T-helper 1 cell treated with Interleukin-12 subunit alpha and Interleukin-12 subunit beta and Interleukin-4 antibody, amounts not matched to agents 30 μg/mL and 1 μg/mL, for 36 hours (primary cell): ENCODE measurements around the gene AGK.

Experiments
- H3K27ac Mint-ChIP-seq: one replicate; pipeline ENCODE4 v1.8.0; 2021; ENCODE audit warnings: mild to moderate bottlenecking, mixed read lengths
- H3K27me3 Mint-ChIP-seq: one replicate; pipeline ENCODE4 v1.8.0; 2021; ENCODE audit warnings: low read depth, mixed read lengths
- H3K36me3 Mint-ChIP-seq: one replicate; pipeline ENCODE4 v1.8.0; 2021; ENCODE audit warnings: low read depth, mixed read lengths
- H3K4me1 Mint-ChIP-seq: one replicate; pipeline ENCODE4 v1.8.0; 2021; ENCODE audit warnings: low read depth, mixed read lengths
- H3K4me3 Mint-ChIP-seq: one replicate; pipeline ENCODE4 v1.8.0; 2021; ENCODE audit warnings: mild to moderate bottlenecking, moderate library complexity, mixed read lengths
- H3K9me3 Mint-ChIP-seq: one replicate; pipeline ENCODE4 v1.8.0; 2021; ENCODE audit warnings: mixed read lengths

The AGK gene

GRCh38 chr7:141587304-141587703 is 36.1 kb downstream of the AGK start:
- Mint-ChIP-seq H3K36me3 (peaks cover 32% of the 10 kb centered on the region), H3K27me3 (no peaks in the 10 kb centered on the region), H3K9me3 (peaks cover 20% of the 10 kb centered on the region), H3K4me3 (peak overlapping the region; percentile 48), H3K4me1 (peaks cover 43% of the 10 kb centered on the region), H3K27ac (peak overlapping the region; percentile 72)

DNA sequence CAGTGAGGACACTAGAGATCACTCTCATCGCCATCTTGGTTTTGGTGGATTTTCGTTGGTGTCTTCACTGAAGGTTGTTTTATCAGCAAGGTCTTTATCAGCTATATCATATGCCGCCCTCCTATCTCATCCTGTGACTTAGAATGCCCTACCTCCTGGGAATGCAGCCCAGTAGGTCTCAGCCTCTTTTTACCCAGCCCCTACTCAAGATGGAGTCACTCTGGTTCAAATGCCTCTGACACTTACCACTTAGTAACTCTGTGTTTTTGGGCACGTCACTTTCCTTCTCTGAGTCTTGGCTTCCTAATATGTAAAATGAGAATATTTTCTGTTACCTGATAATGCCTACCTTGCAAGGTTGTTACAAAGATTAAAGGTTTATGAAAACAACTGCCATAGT is 37.7 kb downstream of the AGK start:
- peaks cover 40% of the 10 kb centered on the region for H3K36me3 Mint-ChIP-seq
- H3K4me3 Mint-ChIP-seq: no peak overlapping the region
- H3K27ac Mint-ChIP-seq: no peak overlapping the region
- peaks cover 43% of the 10 kb centered on the region for H3K4me1 Mint-ChIP-seq
- peaks cover 7% of the 10 kb centered on the region for H3K9me3 Mint-ChIP-seq
- no peaks in the 10 kb centered on the region for H3K27me3 Mint-ChIP-seq

DNA sequence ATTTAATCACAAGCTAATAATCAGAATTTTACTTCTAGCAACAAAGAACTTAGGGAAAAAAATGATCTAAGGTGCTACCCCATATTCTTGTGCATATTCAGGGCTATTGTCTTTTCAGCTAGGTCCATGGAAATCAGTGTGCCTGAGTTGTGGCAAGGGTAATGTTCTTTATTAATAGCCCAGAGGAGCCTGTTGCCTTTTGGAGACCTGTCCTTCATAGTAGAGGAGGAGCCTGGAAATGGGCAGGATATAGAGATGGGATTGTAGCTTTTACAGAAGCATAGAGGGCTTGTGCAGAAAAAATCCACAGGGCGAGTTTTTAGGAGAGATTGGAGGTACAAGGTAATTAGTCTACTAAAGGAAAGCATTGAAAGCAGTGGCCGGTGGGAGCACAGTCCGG is 38.9 kb downstream of the AGK start:
- no peak overlapping the region for H3K27ac Mint-ChIP-seq
- H3K4me1 Mint-ChIP-seq: peaks cover 39% of the 10 kb centered on the region
- H3K36me3 Mint-ChIP-seq: peaks cover 42% of the 10 kb centered on the region

DNA sequence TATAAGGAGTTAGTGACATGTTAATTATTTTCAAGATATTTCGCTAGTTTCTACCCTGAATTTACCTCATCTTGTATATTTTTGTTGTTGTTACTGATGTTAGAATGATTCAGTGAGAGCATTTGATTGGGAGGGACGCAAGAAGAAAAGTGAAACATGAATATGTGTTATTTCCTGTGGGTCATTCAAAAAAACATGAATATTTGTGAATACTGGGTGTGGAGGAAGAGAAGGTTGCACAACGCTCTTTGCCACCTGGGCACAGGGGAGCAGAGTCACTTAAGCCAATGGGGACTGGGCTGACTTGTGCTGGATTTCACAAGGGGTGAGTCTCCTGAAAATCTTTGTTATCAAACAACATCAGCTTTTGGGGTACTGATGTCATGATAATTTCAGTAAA is 39.5 kb downstream of the AGK start:
- peaks cover 44% of the 10 kb centered on the region for H3K36me3 Mint-ChIP-seq
- H3K27me3 Mint-ChIP-seq: no peaks in the 10 kb centered on the region
- H3K9me3 Mint-ChIP-seq: peaks cover 7% of the 10 kb centered on the region
- peak overlapping the region; percentile 22 for H3K27ac Mint-ChIP-seq
- H3K4me3 Mint-ChIP-seq: no peak overlapping the region
- H3K4me1 Mint-ChIP-seq: peaks cover 35% of the 10 kb centered on the region

More for the DNA sequence above, 38.9 kb downstream of the AGK start:
- Mint-ChIP-seq H3K4me3 (no peak overlapping the region), H3K9me3 (peaks cover 7% of the 10 kb centered on the region), H3K27me3 (no peaks in the 10 kb centered on the region)

DNA sequence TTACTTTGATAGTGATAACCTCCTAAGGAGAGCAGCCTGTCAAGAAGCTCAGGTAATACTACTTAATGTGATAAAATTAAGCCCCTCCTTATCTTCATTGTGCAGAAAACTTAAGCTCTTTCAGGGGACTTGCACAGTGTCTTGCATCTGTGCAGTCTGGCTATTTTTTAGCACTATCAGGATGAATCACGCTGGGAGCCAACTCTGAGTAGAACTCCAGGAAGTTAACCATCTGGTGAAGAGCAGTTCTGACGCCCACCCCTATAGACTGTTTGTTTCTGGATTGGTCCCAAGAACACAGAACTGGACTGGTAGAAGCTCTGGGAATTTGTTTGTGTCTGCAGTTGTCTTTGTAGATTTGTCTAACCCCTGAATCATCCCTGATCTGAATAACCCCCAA is 41.9 kb downstream of the AGK start:
- no peak overlapping the region for H3K4me3 Mint-ChIP-seq
- peaks cover 15% of the 10 kb centered on the region for H3K4me1 Mint-ChIP-seq
- H3K27ac Mint-ChIP-seq: no peak overlapping the region
- peaks cover 5% of the 10 kb centered on the region for H3K9me3 Mint-ChIP-seq
- no peaks in the 10 kb centered on the region for H3K27me3 Mint-ChIP-seq
- peaks cover 46% of the 10 kb centered on the region for H3K36me3 Mint-ChIP-seq

GRCh38 chr7:141597966-141598365 is 46.8 kb downstream of the AGK start:
- H3K36me3 Mint-ChIP-seq: peaks cover 56% of the 10 kb centered on the region
- no peak overlapping the region for H3K4me3 Mint-ChIP-seq
- peaks cover 1% of the 10 kb centered on the region for H3K4me1 Mint-ChIP-seq

GRCh38 chr7:141598408-141598807 is 47.2 kb downstream of the AGK start:
- no peaks in the 10 kb centered on the region for H3K4me1 Mint-ChIP-seq
- peaks cover 53% of the 10 kb centered on the region for H3K36me3 Mint-ChIP-seq
- no peak overlapping the region for H3K4me3 Mint-ChIP-seq
- no peaks in the 10 kb centered on the region for H3K9me3 Mint-ChIP-seq
- H3K27ac Mint-ChIP-seq: no peak overlapping the region
- no peaks in the 10 kb centered on the region for H3K27me3 Mint-ChIP-seq

More at GRCh38 chr7:141597966-141598365, 46.8 kb downstream of the AGK start:
- Mint-ChIP-seq H3K27me3 (no peaks in the 10 kb centered on the region), H3K9me3 (no peaks in the 10 kb centered on the region), H3K27ac (no peak overlapping the region)

DNA sequence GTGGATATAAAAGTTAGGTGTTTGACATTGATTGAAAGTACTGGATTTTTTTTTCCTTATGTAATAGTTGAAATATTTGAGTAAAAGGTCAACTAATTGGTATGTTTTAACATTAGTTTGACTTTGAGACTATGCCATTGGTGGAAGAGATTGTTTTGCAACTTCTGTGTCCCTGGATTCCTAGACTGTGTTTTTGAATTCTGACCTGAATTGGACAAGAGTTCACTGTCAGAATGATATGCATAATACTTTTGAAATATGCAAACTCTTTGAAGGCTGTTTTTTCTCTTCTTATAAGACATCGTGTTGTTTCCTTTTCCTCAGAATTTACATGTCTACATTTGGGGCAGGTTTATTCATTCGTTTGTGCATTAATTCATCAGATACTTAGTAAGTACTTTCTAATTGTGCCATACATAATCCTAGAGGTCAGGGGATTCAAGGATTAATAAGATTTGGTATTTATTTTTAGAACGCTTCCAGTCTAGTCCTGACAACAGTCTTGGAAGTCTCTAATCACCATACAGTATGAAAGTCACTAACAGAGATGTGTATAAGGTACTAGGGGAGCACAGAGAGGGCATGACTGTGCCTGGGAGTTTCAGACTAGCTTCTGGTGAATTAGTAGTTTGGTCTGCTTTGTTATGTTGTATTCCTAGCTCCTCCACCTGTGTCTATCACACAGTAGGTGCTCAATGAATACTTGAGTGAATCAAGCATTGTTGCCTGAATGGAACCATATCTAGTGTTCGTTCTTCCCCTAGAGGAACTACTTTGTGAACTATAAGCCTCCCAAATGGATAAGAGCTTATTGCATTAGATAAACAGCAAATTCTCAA is 49.2 kb downstream of the AGK start:
- H3K27ac Mint-ChIP-seq: no peak overlapping the region
- no peaks in the 10 kb centered on the region for H3K9me3 Mint-ChIP-seq
- no peaks in the 10 kb centered on the region for H3K4me1 Mint-ChIP-seq
- no peaks in the 10 kb centered on the region for H3K27me3 Mint-ChIP-seq
- no peak overlapping the region for H3K4me3 Mint-ChIP-seq
- peaks cover 56% of the 10 kb centered on the region for H3K36me3 Mint-ChIP-seq

- Mint-ChIP-seq H3K9me3 (no peaks in the 10 kb centered on the region), H3K27ac (no peak overlapping the region)
These were observed 58.4 kb downstream of the AGK start for GRCh38 chr7:141609576-141609975.

DNA sequence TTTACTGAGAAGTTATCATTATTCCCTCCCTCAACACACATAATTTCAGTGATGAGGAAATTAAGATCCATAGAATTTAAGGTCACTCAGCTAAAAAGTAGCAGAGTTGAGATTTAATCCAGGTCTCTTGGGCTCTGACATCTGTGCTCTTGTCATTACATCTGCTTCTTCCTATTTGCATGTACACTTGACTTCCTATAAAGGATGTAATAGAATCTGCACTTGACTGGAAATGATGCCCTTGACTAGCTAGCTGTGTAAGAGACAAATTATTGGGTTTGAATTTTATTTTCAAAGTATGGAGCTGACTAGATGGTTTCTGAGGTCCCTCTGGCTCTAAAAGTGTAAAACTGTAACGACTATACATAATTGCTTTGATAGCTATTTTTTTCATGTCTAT is 59.5 kb downstream of the AGK start:
- peaks cover 2% of the 10 kb centered on the region for H3K4me1 Mint-ChIP-seq
- H3K36me3 Mint-ChIP-seq: peaks cover 50% of the 10 kb centered on the region
- H3K9me3 Mint-ChIP-seq: no peaks in the 10 kb centered on the region
- no peak overlapping the region for H3K27ac Mint-ChIP-seq
- no peak overlapping the region for H3K4me3 Mint-ChIP-seq
- no peaks in the 10 kb centered on the region for H3K27me3 Mint-ChIP-seq

More at GRCh38 chr7:141609576-141609975, 58.4 kb downstream of the AGK start:
- H3K4me3 Mint-ChIP-seq: no peak overlapping the region
- H3K36me3 Mint-ChIP-seq: peaks cover 56% of the 10 kb centered on the region
- peaks cover 2% of the 10 kb centered on the region for H3K4me1 Mint-ChIP-seq
- H3K27me3 Mint-ChIP-seq: no peaks in the 10 kb centered on the region

DNA sequence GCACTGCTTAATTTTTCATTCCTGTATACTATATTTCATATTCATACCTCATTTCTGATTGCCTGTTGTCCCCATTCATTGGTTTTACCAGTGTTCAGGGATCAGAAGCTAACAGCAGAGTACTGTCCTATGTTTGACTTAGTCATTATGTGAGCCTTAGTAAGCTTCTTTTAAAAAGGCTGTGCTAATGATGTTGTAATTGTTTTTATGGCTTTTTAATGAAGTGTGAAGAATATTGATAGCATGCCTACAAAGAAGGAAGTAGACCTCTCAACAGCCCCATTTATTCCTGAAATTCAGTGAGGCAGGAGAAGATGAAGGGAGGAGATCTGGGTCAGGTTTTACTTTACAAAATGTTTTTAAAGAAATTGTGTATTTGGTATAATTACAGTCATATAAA is 61.7 kb downstream of the AGK start:
- Mint-ChIP-seq H3K9me3 (no peaks in the 10 kb centered on the region), H3K27ac (no peak overlapping the region), H3K4me3 (no peak overlapping the region), H3K4me1 (no peaks in the 10 kb centered on the region), H3K27me3 (no peaks in the 10 kb centered on the region), H3K36me3 (peaks cover 46% of the 10 kb centered on the region)

DNA sequence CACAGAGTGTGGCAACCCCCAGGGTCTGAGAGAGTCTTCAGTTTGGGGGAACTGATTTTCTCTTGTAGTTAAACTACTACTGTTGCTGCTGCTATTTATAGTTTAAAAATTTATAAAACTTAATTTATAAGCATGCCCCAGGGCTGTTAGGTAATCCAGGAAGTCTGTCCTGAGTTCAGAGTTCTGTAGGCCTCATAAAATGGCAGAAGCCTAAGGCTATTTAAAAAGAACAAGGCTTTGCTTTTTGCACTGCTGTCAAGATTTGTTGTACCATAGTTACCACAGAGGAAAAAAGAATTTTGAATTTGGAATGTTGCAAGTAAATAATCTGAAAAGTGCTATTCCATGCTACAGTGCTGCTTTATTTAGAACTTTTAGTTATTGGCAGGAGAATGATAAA is 66.1 kb downstream of the AGK start:
- Mint-ChIP-seq H3K36me3 (peaks cover 29% of the 10 kb centered on the region), H3K4me3 (no peak overlapping the region), H3K4me1 (no peaks in the 10 kb centered on the region), H3K27ac (no peak overlapping the region), H3K9me3 (no peaks in the 10 kb centered on the region), H3K27me3 (no peaks in the 10 kb centered on the region)

- Mint-ChIP-seq H3K9me3 (no peaks in the 10 kb centered on the region), H3K4me3 (no peak overlapping the region), H3K27ac (no peak overlapping the region), H3K27me3 (no peaks in the 10 kb centered on the region), H3K4me1 (no peaks in the 10 kb centered on the region), H3K36me3 (peaks cover 38% of the 10 kb centered on the region)
These were observed 68.5 kb downstream of the AGK start for GRCh38 chr7:141619745-141620144.

GRCh38 chr7:141624763-141625162 is 73.6 kb downstream of the AGK start:
- Mint-ChIP-seq H3K27me3 (no peaks in the 10 kb centered on the region), H3K36me3 (peaks cover 40% of the 10 kb centered on the region)

DNA sequence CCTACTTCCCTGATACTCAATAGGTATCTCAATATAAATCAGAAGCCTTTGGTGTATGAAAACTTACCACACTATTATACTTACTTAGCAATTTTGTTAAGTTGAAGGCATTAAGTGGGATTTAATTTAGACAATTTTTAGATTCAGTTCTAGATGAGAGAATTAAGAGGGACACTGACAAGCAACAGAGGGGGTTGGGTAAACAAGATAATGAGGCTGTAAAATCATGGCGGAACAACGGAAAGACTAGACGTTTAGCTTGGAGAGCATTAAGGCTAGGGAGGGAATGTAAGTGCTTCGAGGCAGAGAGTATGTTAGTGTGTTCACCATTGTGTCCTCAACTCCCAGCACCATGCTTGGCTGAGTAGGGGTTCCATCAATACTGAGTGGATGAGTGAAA is 79.4 kb downstream of the AGK start:
- no peaks in the 10 kb centered on the region for H3K4me1 Mint-ChIP-seq
- peaks cover 24% of the 10 kb centered on the region for H3K36me3 Mint-ChIP-seq
- H3K4me3 Mint-ChIP-seq: no peak overlapping the region
- H3K27ac Mint-ChIP-seq: no peak overlapping the region
- H3K9me3 Mint-ChIP-seq: no peaks in the 10 kb centered on the region
- no peaks in the 10 kb centered on the region for H3K27me3 Mint-ChIP-seq

More at GRCh38 chr7:141624763-141625162, 73.6 kb downstream of the AGK start:
- H3K27ac Mint-ChIP-seq: no peak overlapping the region
- H3K4me1 Mint-ChIP-seq: no peaks in the 10 kb centered on the region
- H3K4me3 Mint-ChIP-seq: no peak overlapping the region
- H3K9me3 Mint-ChIP-seq: no peaks in the 10 kb centered on the region
